NCI-H2107 treated with DMSO at 0.1 percent for 48 hours (cell line): ENCODE measurements around the gene OTOGL.
"Not testable (repeated sequence)": the region's sequence is repeated elsewhere in the genome, so short reads cannot be mapped to it uniquely, and the experiment has no call there.

Source experiments
- DNase-seq: peaks from one replicate; lab custom pipeline; 2025; ENCODE audit not compliant: unreplicated experiment; lab: John Stamatoyannopoulos, UW

OTOGL gene, protein sequence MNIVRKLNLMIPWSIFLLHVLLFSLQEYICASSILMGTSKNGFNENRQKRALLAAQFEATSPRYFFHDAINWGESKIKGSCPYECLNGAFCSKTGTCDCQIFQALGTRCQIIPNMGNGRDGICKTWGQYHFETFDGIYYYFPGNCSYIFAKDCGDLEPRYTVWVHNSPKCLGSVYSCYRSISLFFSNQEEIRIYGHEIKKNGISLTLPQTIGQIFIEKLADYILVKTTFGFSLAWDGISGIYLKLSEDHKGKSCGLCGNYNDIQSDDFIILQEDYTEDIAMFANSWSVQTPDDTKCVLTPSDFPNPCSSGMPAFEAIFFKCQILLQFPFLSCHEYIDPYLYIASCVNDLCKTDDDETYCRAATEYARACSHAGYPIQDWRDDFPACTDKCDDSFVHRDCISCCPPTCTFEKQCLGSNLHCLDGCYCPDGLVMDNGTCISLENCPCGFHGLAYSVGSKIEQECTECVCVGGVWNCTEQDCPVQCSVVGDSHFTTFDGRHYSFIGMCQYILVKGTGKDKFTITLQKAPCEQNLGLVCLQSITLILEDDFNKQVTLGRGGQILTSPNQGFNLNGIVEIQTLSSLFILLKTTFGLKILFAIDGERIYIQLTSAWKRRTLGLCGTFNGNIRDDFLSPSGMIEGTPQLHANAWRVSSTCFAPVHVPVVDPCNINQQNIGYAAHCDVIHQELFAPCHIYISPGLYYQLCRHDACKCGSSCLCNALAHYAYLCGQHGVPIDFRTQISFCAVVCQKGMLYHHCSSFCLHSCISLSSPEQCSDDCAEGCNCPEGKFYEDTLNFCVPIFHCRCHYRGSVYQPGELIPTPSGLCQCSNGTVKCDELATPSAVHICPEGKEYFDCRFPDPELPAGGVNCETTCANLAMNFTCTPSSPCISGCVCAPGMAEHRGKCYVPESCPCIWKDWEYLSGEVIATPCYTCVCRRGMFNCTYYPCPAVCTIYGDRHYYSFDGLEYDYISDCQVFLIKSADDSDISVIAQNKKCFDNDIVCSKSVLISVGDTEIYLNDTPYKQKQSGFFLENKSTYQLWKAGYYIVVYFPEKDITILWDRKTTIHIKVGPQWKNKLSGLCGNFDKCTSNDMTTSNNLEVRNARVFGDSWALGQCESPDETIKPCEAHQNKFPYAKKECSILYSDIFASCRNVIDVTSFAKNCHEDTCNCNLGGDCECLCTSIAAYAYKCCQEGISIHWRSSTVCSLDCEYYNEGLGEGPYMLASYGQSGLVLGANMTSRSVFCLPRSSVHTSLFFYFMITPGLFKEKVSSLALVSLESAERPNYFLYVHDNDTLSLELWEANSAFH (N-terminal part only)

DNA sequence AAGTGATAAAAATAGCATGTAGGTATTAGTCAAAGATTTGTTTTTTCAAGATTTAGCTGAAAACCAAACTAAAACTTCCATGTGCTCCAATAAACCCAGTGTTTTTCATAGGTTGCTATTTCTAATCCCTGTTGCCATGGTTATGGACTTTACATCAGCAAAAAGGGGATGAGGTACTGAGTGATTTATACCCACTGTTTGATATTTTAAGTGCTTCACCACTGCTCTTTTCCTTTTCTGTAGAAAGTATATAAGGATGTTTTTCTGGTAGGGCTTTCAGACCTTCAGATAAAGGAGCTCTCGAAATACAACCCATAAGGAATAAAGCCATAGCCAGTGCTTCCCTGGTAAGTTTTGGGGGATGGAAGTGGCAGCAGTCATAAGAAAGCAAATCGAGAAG lies at the start of gene OTOGL:
Gene OTOGL (plus strand): TSS at position 279 of the 400 bp plus-strand sequence. CDS start 109,895 bp downstream, outside the sequence.
- no peak for DNase-seq

DNA sequence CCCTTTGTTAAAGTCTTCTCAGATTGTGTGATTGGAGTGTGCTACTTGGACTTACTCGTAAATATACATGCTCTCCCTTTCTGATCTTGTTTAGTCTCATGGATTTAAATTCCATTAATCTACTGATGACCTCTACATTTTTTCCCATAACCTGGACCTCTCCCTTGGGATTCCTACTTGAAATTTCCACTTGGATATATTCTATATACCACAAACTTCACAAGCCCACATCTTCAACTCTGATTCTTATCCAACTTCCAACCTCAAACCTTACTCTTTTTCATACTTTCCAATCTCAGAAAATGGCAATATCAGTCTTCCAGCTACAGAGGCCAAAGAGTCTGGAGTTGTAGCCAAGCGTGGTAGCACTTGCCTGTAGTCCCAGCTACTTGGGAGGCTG lies 49.1 kb upstream of the OTOGL start:
- no peak for DNase-seq

DNA sequence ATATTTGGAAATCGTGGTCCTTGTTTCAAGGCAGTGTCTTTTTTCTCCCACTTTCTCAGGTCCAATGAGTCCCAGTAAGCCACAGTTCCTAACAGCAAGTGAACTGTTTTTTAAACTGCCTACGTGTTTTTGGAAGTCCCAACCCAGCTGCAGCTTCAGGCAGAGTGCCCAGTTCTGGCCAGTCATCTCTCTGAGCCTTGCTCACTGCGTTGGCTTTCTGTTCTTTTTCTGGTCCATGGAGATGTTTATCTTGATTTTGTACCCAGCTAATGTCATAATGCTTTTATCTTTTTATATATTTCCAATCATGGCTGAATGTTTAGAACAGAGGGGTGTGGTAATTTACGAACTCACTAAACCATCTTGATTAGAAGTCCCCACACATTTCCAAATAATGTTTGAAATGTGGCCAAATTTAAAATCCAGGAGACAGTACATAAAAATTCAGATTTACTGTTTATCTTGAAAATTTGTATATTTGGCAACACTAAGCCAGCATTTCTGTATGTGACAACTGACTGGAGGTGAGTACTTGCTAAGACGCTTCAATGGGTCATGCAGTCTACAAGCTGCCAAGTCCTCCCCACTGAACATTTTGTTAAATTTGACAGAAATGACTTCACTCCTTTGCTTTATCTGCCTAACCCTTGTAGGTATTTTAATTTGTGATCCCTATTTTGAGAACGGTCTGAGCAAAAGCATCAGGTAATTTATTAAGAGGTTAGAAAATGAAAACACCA lies 46.1 kb upstream of the OTOGL start:
- no peak for DNase-seq

DNA sequence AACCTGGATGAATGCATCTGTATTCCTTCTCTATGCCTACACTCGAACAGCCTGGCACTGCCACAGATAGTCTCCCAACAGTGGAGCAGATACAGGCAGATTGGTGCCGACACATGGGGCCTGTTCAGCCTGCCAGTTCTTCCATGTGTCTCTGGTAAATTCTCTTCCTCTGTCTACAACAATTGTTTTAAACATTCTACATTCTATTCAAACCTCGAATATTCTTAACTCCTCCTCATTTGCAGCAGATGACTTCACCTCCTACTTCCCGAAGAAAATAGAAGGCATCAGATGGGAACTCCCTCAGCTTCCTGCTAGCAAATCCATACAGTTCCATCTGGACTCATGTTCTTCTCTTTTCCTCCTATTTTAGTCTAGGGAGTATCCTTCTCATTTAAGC lies 43.1 kb upstream of the OTOGL start:
- no peak for DNase-seq

DNA sequence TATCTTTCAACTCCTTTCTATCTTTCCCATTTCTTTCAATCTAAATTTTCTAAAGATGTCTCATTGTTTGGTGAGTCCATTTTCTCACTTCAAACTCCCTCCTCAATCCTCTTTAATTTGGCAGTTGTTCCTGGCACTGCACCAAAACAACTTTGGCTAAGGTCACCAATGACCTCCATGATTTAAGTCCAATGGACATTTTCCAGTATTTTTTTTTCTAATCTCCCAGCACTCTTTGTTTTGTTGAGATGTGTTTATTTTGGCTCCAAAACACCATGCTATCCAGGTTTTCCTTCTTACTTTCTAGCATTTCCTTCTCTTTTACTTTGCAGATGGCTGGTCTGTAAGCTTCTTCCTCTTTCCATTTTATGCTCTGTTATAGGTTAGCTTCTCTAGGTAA lies 42.5 kb upstream of the OTOGL start:
- no peak for DNase-seq

DNA sequence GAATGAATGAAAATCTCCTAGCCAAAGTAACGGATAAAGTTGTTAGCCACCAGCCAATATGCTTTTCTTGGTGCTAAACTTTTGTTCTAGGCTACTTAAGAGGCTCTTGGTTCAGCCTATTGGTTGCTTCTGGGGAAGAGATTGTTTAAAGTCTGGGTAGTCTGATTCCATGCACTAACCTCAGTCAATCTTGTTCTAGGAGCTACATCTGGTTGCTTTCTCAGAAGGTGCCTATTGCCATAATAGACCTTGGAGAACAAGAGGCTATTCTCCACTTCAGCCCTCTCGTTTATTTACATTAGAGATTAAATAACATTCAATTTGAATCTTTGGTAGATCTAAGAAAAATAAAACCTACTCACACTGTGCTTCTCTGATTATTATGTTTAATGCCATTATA lies 40.8 kb upstream of the OTOGL start:
- DNase-seq: no peak

DNA sequence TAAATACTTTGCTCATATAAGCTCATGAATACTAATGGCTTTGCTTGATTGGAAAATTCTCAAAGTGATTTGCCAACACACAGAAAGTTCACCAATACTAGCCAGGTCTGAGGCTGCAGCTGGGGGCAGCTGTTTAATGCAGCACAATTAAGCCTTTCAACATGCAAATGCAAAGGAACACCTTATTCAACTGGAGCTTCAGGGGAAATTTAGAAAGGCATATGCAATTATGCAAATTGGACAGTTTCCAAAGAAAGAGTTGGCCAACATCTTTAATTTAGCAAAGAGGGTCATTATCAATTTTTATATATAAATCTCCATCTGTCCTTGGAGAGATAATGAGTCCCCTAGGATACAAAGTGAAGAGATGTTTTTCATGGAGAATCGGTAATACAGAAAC lies 40.2 kb upstream of the OTOGL start:
- no peak for DNase-seq

DNA sequence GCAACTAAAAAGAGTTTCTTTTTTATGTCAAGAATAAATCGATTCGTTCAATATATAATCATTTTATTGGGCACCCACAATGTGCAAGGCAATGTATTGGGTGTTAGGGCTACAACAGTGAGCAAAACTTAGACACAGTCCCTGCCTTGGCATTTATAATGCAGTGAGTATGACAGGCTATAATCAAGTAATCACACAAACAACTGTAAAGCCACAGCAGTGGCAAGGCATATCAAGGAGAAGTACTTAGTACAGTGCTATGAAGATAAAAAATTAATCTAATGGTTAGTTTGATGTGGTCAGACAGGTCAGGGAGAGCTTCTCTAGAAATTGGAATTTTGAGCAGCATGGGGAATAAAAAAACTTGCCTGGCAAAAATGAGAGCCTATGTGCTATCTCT lies 39.5 kb upstream of the OTOGL start:
- DNase-seq: no peak

DNA sequence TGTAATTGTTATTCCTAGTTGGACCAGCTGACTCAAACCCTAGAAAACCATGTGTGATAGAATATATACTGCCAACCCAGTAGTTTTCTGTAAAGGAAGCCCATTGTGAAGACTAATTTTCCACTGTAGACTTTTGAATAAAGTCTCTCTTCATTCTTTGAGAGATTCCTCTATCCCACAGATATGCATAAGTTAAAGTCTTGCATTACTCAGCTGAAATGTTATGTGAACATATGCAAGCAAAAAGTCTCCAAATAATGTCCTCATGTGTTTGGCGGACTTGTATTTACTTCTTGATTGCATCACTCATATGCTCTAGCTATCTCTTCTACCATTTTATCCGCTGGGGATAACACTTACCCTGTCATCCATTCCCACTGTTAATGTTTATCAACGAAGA lies 35.1 kb upstream of the OTOGL start:
- no peak for DNase-seq

DNA sequence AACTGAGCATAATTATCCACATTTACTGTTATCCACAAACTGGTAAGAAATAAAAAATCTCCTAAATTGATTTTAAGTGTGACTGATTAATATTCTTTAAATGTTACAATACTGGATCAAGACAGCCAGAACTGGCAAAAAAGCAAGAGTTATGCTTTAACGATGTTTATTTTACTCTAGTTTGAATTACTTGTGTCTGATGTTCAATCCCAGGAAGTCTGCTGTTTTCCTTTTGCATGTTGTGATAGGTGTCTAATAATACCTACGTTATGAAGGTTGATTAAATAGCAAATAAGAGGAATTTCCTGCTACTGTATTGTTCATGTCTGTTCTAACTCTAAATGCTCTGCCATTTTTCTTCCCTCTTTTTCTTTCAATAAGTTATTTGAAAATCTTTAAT lies 34.4 kb upstream of the OTOGL start:
- DNase-seq: no peak

DNA sequence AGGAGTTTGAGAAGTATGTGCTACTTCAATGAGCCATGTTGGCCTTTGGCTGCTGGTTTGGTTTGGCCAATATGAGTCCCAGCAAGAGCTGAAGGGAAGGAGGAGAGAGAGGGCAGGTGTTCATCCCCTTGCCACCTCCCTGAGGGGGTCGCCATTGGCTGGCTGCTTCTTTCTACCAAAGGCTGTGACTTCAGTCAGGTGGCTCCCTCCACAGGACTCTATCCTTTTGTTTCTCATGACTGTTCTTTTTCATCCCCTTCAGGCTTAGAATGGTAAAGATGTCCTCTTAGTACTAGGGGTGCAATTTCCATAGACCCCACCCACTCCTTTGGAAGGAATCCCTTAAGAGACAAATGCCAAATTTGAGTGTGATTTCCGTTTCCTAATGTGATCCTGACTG lies 31.2 kb upstream of the OTOGL start:
- DNase-seq: no peak

DNA sequence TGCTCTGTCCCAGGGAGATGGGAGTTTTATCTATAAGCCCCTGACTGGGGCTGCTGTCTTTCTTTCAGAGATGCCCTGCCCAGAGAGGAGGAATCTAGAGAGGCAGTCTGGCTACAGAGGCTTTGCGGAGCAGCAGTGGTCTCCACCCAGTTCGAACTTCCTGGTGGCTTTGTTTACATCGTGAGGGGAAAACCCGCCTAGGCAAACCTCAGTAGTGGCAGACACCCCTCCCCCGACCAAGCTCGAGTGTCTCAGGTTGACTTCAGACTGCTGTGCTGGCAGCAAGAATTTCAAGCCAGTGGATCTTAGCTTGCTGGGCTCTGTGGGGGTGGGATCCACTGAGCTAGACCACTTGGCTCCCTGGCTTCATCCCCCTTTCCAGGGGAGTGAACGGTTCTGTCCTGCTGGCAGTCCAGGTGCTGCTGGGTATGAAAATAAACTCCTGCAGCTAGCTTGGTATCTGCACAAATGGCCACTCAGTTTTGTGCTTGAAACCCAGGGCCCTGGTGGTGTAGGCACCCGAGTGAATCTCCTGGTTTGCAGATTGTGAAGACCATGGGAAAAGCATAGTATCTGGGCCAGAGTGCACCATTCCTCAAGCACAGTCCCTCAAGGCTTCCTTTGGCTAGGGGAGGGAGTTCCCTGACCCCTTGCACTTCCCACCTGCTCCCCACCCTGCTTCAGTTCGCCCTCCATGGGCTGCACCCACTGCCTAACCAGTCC lies 15.3 kb upstream of the OTOGL start:
- DNase-seq: not testable (repeated sequence)

DNA sequence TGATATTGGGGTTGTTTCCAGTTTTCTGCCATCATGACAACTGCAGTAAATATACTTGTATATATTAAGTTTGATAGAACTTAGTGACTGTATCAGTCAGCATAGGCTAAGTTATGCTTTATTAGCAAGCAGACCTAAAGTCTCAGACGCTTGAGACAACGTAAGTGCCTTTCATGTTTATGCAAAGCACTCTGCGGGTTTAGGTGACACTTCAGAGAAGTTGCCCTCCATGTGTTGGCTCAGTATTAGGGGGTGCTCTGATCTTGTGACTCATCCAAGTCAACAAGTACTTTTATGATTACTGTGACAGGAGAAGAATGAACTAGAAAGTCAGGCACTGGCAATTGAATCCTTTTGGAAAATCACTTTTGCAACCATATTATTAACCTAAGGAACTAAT lies 13.3 kb upstream of the OTOGL start:
- no peak for DNase-seq

DNA sequence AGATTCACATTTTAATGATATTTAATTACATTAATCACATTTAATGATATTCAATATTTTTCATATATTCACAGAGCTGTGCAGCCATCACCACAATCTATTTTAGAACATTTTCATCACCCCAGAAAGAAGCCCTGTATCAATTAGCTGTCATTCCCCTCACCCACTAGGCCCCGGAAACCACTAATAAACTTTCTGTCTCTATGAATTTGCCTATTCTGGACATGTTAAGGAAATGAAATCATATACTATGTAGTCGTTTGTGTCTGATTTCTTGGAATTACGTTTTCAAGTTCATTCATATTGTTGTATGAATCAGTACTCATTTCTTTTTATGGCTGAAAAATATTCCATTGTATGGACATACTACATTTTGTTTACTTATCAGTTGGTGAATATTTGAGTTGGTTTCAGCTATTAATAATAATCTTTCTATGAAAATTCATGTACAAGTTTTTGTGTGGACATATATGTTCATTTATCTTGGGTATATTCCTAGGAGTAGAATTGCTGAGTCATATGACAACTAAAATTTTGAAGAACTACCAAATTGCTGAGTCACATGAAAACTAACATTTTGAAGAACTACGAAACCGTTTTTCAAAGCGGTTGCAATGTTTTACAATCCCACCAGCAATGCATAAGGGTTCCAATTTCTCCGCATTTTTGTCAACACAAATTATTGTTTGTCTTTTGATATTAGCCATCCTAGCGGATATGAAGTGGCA lies 11.7 kb upstream of the OTOGL start:
- no peak for DNase-seq

DNA sequence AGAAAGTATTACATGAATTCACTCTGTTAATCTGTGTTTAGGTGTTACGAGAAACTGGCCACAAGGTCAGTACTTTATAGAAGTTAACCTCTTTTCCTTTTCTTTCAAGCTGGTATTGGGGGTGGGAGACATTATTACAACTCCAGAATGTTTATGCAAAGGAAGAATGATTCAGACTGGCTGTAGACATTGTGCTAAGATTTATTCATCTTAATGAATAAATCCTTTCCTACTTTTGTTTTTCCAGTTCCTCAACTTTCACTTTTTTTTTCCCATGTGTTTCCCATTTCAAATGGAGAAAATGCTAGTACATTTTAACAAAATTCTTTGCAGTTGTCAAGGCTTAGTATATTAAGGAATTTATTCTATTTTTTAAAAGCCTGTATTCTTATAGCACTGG lies 1.3 kb downstream of the OTOGL start:
- no peak for DNase-seq

DNA sequence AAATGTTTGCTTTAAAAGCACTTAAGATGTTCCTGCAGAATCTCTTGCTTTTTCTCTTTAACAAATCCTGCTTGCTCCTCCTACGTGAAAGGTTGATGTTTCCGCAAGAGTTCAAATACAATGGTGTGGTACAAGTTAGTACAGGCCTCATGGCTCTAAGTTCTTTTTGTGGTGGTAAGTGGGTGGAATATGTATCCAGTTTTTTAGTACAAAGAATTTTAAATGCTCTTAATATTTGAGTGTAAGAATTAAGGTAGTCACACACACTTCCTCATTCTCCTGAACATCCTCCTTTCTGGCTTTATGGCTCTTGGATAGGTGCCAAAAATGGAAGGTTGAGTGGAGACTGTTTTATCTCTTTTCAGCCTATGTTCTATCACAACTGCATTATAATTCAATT lies 1.8 kb downstream of the OTOGL start:
- no peak for DNase-seq

DNA sequence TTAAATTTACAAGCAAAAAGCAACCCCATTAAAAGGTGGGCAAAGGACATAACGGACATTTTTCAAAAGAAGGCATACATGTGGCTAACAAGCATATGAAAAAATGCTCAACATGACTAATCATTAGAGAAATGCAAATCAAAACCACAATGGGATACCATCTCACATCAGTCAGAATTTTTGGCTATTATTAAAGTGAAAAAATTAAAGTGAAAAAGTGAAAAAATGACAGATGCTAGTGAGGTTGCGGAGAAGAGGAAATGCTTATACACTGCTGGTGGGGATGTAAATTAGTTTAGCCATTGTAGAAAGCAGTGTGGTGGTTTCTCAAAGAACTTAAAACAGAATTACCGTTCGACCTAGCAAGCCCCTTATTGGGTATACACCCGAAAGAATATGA lies 7.9 kb downstream of the OTOGL start:
- no peak for DNase-seq

DNA sequence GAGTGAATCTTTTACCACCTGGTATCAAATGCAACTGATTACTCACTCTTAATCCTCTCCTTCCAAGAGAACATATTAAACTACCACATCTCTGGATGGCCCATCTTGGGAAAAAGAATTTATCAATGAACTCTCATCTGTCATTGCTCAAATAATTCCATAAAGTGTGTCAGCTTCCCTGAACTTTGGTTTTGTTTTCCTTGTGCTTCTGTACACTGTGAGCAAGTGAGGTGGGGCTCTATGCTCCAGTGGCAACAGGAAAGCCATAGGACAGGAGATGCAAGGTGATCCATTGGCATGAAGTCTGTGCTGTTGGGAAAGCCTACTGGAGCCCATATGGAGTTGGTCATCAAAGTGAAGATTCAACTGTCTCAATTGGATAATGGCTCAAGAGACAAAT lies 17.4 kb downstream of the OTOGL start:
- no peak for DNase-seq

DNA sequence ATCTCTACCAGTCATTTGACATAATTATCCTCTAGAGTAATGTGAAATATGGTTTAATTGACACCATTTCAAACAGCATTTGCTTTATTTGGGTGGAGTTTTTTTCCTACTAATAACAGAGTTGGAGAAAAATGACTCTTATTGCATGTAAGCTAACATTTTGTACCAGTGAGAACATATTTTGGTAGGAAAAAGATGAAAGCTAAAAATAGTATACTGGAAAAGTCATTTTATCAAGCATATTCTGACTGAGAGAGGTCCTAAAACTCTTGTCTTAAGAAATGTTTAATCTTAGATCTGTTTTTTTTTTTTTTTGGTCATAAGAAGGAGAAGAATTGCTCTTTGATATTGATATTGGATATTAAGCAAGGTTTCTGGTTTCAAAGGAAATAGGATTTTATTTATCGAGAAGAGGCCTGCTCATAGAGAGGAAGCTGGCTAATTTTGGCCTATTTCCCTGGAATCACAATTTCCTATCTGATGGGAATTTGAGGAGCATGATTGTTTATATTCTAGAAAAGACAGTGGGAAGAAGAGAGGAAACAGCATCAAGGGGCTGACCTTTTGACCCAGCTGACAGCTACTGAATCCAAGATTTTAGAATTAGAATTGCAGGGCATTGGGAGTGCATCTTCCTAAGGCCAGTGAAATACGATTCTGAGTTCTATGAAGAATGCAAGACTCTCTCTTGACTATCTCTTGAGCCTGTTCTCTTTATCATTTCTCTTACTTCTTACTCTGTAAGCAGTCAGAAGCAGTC lies 19.4 kb downstream of the OTOGL start:
- DNase-seq: no peak
